ENCODE data around the gene SLC1A7.
"Not testable (repeated sequence)": the region's sequence is repeated elsewhere in the genome, so short reads cannot be mapped to it uniquely, and the experiment has no call there.

Gene SLC1A7

GRCh38 chr1:53142226-53142853 is at the start of gene SLC1A7:
Gene SLC1A7, minus strand, starts transcription at chr1:53142638. Its CDS starts 189 bp downstream, at chr1:53142449.
- DNase-seq: no peak

- no peak for DNase-seq
Measured at GRCh38 chr1:53190210-53190611, 47.8 kb upstream of the SLC1A7 start.

GRCh38 chr1:53189061-53189460 is 46.6 kb upstream of the SLC1A7 start:
- DNase-seq: no peak

GRCh38 chr1:53188099-53188498 is 45.7 kb upstream of the SLC1A7 start:
- DNase-seq: no peak

DNA sequence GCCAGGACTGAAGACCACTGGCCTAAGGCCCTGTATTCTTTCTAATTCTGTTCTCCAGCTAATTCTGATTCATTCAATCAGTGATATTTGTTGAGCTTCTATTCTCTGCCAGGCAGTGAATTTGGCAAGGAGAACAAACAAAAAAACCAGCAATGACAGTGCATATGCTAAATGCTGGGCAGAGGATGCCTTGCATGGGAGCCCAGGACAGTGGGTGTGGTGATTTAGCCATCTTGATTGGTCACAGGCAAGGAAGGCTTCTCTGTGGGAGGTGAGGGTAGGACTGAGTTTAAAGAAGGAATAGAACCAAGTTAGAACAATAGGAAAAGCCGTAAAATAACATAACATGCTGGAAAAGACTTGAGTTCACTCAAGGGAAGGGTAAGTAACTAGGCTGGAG is 45.0 kb upstream of the SLC1A7 start:
- no peak for DNase-seq

GRCh38 chr1:53186533-53186932 is 44.1 kb upstream of the SLC1A7 start:
- no peak for DNase-seq

DNA sequence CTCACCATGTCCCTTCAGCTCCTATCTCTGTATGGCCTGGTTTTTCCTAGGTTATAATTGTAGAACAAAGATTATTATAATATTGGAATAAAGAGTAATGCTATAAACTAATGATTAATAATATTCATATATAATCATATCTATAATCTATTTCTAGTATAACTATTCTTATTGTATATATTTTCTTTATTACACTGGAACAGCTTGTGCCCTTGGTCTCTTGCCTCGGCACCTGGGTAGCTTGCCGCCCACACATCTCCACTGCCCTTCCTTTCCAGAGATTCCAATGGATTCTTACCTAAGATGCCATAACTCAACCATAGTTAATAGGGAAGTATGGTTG is 43.5 kb upstream of the SLC1A7 start:
- DNase-seq: not testable (repeated sequence)

- no peak for DNase-seq
Measured at GRCh38 chr1:53183095-53183990, 40.9 kb upstream of the SLC1A7 start.

DNA sequence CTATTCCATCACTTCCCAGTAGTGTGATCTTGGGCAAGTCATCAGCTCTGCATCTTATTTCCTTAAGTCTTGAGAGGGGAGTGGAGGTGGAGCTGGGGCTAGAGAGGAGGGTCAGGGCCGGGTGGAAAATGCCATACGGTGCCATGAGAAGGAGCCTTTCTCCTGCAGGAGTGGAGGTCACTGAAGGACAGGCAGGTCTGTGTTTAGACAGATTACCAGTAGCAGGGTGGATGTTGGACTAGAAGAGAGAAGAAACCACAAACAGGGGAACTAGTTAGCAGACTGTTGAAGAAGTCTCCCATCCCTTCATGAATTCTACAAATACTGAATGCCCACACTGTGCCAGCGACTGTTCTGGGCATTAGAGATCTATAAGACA is 40.3 kb upstream of the SLC1A7 start:
- DNase-seq: no peak

DNA sequence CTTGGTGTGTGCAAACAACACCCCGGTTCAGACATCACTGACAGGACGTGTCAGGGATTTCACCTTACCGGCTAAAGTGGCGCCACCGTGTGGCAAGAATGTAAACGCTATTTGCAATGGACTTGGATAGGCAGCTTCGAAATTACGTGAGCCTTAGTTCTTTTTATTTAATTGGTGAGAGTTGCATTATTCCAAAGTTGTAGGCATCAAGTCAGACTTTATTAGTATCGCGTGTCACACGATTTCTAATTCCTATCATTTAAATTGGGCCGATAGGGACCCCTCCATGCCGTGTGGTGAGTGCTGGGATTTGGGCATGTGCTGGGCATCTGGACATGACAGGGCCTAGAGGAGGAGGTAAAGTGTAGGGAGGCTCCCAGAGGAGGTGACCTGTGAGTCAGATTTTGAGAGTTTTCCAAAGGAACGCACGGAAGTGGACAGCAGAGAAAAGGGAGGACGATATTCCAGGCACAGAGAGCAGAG is 39.7 kb upstream of the SLC1A7 start:
- DNase-seq: peak; percentile 9

- DNase-seq: no peak
Measured at GRCh38 chr1:53180951-53181350, 38.5 kb upstream of the SLC1A7 start.

DNA sequence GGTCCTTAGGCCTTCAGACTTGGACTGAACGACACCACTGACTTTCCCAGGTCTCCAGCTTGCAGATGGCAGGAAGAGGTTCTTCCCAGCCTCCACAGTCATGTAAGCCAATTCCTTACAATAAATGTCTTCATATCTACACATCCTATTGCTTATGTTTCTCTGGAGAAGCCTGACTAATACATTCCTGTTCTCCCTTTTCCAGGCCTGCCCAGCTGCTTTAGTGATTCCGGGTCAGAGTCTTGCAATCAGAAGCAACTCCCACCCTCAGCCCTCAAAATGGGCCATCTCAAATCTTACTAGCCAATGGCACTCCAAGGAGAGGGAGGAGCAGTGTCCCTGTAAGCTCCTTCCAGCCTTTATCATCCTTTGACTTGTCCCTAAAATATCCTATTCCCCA is 37.8 kb upstream of the SLC1A7 start:
- no peak for DNase-seq

DNA sequence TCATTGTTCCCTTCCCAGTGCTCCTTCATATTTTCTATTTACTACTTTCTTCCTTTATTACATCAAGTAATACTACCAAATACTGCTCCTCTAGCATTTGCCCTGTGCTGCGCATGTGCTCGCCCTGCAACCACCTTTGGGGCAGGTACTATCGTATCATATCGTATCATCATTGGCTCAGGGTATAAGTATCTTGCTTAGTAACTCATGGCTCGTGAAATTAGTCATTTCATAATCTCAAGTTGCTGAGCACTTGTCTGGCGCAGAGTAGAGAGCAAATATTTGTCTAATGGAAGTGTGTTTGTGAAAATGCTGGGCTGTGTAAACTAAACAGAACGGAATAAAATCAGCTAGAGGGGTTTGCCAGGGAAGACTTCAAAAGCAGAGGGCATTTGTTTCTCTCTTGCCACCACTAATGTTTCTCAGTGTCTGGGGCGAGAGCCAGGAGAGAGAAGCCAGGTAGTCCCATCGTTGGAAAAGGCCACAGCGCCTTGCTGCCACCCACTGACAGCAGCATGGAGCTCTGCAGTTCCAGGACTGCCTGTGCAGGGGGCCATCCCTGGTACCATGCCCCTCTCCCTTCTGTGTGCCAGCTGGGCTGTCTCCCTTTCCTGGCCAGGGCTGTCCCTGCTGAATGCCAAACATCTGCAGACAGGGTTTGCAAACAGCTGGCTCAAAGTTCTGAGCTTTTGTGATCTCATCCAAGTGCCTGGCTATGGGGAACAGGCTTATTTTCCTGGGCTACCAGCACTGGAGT is 34.2 kb upstream of the SLC1A7 start:
- no peak for DNase-seq

DNA sequence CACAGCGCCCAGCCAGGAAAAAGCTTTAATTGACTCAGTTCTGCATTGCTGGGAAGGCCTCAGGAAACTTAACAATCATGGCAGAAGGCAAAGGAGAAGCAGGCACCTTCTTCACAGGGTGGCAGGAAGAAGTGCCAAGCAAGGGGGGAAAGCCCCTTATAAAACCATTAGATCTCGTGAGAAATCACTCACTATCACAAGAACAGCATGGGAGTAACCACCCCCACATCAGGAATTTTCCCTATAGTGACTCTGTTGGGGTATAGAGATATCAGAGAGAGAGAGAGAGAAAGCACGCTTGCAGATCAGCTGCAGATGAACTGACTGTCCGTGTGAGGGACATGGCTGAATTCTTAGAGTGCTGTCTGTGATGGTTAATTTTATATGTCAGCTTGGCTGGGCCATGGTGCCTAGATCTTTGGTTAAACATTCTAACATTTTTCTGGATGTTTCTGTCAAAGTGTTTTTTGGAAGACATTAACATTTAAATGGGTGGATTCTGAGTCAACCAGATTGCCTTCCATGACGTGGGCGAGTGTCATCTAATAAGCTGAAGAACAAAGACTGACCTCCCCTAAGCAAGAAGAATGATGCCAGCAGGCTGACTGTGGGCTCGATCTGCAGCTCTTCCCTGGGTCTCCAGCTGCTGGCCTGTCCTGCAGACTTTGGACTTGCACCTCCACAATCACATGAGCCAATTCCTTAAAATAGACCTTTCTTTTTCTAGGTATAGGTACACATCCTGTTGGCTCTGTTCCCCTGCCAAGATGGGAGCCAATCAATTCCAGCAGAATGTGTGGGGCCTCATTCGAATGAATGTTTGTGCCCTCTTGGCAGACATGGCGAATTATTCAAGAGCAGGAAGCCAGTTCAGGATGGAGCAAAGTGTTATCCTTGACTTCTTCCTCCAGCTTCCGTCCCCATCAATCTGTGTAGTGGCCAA is 32.8 kb upstream of the SLC1A7 start:
- no peak for DNase-seq

DNA sequence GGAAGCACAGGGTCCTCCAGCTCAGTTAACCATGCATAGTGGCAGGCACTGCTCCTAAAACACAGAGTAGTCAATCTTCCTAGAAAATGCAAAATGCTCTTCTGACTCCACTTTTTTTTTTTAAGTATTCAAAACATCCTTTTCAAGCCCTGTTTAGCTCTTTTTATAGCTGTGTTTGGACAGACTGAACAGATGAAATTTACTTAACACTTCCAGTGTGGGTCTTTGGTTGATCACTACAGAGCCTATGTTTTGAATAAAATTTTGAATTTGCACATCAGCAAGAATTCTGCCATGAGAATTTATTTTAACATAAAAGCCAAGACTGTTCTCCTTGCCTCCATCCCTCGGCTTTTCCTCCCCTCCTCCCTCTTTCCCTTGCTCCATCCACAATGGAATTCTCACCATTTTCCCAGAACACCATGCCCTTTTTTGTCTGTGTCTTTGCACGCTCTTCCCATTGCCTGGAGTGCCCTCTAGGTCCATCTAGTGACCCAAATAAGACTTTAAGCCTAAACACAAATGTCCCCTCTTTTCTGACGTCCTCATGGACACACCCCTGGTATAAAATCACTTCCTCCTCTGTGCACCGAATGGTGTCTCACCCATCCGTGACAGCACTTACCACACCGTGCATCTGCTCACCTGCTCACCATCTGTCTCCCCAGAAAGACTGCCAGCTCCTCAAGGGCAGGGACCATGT is 30.1 kb upstream of the SLC1A7 start:
- no peak for DNase-seq

GRCh38 chr1:53166912-53167311 is 24.5 kb upstream of the SLC1A7 start:
- DNase-seq: no peak

- DNase-seq: no peak
Measured at GRCh38 chr1:53166366-53166765, 23.9 kb upstream of the SLC1A7 start.

GRCh38 chr1:53165408-53165961 is 23.0 kb upstream of the SLC1A7 start:
- no peak for DNase-seq

- no peak for DNase-seq
Measured at GRCh38 chr1:53163291-53163768, 20.9 kb upstream of the SLC1A7 start.

DNA sequence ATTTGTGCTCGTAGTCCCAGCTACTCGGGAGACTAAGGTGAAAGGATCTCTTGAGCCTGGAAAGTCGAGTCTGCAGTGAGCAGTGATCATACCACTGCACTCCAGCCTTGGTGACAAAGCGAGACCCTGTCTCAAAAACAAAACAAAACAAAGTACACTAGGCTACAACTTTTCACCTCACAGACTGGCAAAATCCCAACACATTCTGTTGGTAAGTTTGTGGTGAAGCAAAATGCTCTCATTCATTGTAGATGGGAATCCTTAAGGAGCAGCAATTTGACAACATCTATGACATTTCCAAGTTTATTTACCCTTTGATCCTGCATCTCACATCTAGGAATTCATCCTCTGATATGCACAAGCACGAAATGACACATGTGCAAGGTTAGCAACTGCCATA is 20.2 kb upstream of the SLC1A7 start:
- no peak for DNase-seq

- no peak for DNase-seq
Measured at GRCh38 chr1:53160924-53161378, 18.5 kb upstream of the SLC1A7 start.
